Lower leg skin (tissue), 4 donors: ENCODE results near the gene GRB10. TPM values are rescaled to one million over a fixed set of nuclear protein-coding genes. Genes with fewer than 3 reads are reported as not detected.
"Not testable (repeated sequence)": the region's sequence is repeated elsewhere in the genome, so short reads cannot be mapped to it uniquely, and the experiment has no call there.

Experiments
- DNase-seq, 2 donors: peaks; one replicate each; pipeline ENCODE4 v3.0.0-alpha.2; 2019; ENCODE audit warnings: low spot score in 2 of 2
- H3K4me3 ChIP-seq: fragments of 200-600 bp; sonication (generic); 2 replicates; pipeline ENCODE4 v1.5.1; 2017; ENCODE audit warnings: mild to moderate bottlenecking, low read depth; ENCODE audit not compliant: poor library complexity, severe bottlenecking
- POLR2A ChIP-seq, 2 donors: fragments of 450-650 bp; IDR thresholded peaks; one replicate each; pipeline ENCODE4 v1.6.1; 2016 to 2017; ENCODE audit warnings: antibody characterized with exemption in 2 of 2, mild to moderate bottlenecking in 1 of 2, moderate library complexity in 1 of 2
- WGBS, 2 donors: methylation state at CpG; one replicate each; pipeline ENCODE4 v1.1.5; 2018; 5-methylcytosine and 5-hydroxymethylcytosine counted together
- intact Hi-C: fragments of 100-400 bp; cut with DNase I; formaldehyde crosslinking; loops from one replicate; pipeline ENCODE4 v1.15.0; 2023; ENCODE audit warnings: low total_unique reads
- total RNA-seq, 4 donors: library from RNA; depleted of rRNA; stranded (reverse); fragments of >200 nt; gene quantifications; one replicate each; pipeline ENCODE4 v1.1.0, GENCODE V29; 2016
- TF ChIP-seq, protein P1 (sequence below), 3 donors: fragments of 450-650 bp; IDR thresholded peaks; one replicate each; pipeline ENCODE4 v1.5.1; 2016; ENCODE audit warnings: antibody characterized with exemption in 3 of 3, mild to moderate bottlenecking in 3 of 3, moderate library complexity in 2 of 3

The GRB10 gene
- total RNA-seq, 4 donors from 2014 or later = 6.6 to 25.7 (median 15.2) TPM

DNA sequence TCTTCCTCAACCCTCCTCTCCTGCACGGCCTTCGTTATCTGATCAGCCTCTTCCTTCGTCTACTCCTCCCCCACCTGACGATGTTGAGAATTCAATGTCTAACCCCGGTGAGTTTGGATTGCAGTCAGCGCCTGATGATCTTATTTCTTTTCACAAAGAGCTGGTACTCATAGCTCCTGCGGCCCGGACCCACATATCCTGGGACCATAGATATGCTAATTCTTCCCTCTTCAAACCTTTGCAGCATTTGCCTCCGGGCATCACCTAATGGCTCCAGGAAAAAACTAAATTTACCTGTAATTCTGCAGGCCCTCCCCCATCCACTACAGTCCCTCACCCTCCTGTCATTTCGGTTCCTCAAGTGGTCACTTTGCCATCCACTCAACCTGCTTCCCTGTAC is 205.1 kb downstream of the GRB10 start:
- 89 to 91% methylated on average over 10 of the region's 10 CpGs for WGBS, 2 donors
- intact Hi-C loops = no loop called here
- H3K4me3 ChIP-seq = no peak overlapping the region
- no peak for DNase-seq
- no peak for TF ChIP-seq POLR2A (IDR thresholded peaks at IDR 0.05)
- TF ChIP-seq, protein P1, sequence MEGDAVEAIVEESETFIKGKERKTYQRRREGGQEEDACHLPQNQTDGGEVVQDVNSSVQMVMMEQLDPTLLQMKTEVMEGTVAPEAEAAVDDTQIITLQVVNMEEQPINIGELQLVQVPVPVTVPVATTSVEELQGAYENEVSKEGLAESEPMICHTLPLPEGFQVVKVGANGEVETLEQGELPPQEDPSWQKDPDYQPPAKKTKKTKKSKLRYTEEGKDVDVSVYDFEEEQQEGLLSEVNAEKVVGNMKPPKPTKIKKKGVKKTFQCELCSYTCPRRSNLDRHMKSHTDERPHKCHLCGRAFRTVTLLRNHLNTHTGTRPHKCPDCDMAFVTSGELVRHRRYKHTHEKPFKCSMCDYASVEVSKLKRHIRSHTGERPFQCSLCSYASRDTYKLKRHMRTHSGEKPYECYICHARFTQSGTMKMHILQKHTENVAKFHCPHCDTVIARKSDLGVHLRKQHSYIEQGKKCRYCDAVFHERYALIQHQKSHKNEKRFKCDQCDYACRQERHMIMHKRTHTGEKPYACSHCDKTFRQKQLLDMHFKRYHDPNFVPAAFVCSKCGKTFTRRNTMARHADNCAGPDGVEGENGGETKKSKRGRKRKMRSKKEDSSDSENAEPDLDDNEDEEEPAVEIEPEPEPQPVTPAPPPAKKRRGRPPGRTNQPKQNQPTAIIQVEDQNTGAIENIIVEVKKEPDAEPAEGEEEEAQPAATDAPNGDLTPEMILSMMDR (IDR thresholded peaks at IDR 0.05) = no peak

DNA sequence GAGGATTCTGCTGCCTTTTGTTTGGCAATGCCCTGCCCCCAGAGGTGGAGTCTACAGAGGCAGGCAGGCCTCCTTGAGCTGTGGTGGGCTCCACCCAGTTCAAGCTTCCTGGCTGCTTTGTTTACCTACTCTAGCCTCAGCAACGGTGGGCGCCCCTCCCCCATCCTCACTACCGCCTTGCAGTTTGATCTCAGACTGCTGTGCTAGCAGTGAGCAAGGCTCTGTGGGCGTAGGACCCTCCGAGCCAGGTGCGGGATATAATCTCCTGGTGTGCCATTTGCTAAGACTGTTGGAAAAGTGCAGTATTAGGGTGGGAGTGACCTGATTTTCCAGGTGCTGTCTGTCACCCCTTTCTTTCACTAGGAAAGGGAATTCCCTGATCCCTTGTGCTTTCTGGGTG is 206.3 kb downstream of the GRB10 start:
- intact Hi-C loops, H3K4me3 ChIP-seq, DNase-seq: not testable (repeated sequence)
- WGBS, 2 donors = 72 to 78% methylated on average over 6 of the region's 6 CpGs

DNA sequence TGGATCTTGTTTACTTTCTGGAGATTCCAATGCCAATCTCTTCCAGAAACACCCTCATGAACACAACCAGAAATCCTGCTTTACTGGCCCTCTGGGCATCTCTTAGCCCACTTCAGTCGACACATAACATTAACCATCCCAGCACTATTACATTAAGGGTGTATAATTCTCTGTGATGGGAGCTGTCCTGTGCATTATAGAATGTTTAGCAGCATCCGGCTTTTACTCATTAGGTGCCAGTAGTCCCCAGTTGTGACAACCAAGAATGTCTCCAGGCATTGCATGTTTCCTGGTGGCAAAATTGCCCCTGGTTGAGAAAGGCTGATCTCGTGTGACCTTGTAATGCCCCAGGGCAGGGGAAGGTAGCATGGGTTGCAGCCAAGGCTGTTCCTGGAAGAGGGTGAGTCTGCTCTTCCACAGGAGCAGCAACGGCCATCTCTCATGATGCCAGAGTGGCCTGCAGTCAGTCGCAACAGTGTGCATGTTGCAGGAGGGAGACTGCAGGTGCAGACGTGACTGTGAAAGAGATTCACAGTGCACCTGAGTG is 214.9 kb downstream of the GRB10 start:
- H3K4me3 ChIP-seq = no peak overlapping the region
- WGBS, 2 donors = 71 to 76% methylated on average over 6 of the region's 6 CpGs
- DNase-seq = no peak
- intact Hi-C loops = no loop called here
- TF ChIP-seq, protein P1 (IDR thresholded peaks at IDR 0.05) = no peak
- no peak for TF ChIP-seq POLR2A (IDR thresholded peaks at IDR 0.05)

DNA sequence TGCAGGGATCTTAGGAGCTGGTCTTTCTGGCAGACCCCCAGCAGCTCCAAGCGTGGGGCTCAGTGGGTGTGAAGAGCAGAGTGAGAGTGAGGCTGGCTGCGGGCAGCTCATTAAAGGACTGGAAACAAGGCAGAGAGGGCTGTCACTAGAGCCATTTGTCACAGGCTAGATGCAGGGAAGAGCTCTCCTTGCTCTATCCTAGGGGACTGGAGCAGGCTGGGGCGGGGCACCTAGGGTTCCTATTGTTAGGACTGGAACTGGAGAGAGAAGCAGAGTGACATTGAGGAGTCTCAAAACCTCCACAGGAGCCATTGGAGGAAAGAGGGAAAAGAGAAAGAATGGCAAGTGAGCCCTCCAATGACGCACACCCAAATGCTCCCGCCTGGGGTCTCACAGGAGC is 216.7 kb downstream of the GRB10 start:
- DNase-seq = no peak
- no peak overlapping the region for H3K4me3 ChIP-seq
- 61 to 69% methylated on average over 5 of the region's 5 CpGs for WGBS, 2 donors
- intact Hi-C loops = no loop called here
- TF ChIP-seq POLR2A (IDR thresholded peaks at IDR 0.05) = no peak
- TF ChIP-seq, protein P1 (IDR thresholded peaks at IDR 0.05) = no peak

DNA sequence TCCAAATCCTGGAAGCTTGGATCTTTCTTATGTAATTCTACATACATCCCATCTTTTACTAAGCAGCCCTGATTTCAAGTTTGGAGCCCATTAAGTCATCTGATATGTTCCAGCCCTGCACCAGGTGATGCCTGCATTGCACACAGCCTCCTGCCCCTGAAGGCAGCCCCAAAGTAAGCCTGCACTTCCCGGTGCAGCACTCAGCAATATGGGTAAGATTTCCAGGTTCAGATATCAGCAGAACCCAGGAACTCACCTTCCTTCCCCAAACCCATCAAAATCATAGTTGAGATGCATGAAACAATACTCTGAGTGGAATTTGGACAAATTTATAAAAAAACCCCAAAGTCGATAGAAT is 217.2 kb downstream of the GRB10 start:
- intact Hi-C loops = no loop called here
- TF ChIP-seq POLR2A (IDR thresholded peaks at IDR 0.05) = no peak
- TF ChIP-seq, protein P1 (IDR thresholded peaks at IDR 0.05) = no peak
- 61 to 62% methylated on average over 2 of the region's 2 CpGs for WGBS, 2 donors
- DNase-seq = no peak
- no peak overlapping the region for H3K4me3 ChIP-seq

DNA sequence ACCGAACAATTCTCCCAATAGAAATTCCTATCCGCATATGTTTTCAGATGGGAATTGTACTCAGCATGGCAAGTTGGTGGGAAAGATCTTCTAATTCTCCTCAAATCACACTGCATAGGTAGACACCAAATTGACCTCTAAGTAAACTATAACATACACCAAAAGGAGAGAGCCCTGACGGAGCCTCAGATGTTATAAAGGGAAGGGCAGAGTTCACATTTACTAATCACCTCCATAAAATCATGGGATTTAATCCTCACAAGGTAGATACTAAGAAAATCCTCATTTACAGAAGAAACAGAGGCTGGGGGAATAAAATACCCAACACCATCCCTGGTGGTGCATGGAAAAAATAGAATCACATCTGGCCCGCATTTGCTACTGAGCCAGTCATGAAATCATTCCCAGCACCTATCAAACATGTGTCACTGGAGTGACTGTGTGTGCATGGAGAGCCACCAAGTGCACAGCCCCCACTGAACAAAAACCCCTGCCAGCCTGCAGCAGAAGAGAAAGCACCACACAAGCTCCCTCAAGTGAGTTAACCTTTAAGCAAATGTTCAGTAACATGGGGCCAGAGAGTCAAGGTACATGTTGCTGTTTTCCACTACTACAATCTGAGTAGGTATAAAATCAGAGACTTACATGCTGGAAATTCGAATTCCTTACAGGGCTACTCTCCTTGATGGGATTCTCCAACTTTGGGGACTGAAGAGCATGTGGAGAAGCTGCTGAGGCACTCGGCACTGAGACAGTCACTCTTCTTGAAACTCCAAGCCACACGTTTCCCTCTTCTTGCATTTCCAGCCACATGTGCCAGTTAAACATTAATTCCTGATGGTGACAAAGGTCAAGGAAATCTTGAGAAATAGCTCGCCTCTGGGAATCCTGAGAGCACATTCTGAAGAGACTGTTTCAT is 217.8 kb downstream of the GRB10 start, which contains the start of gene DDC:
Gene DDC (minus strand): TSS at position 766 of the 919 bp plus-strand sequence. CDS start 21,320 bp downstream, outside the sequence.
- no peak for DNase-seq
- intact Hi-C loops = no loop called here

More for the DNA sequence above, 217.8 kb downstream of the GRB10 start, which contains the start of gene DDC:
- WGBS, 2 donors = 56 to 68% methylated on average over 8 of the region's 8 CpGs
- H3K4me3 ChIP-seq = no peak within 1 kb of the TSS
- no peak for TF ChIP-seq POLR2A (IDR thresholded peaks at IDR 0.05)
- TF ChIP-seq, protein P1 (IDR thresholded peaks at IDR 0.05) = no peak
